ENCODE measurements around the gene ERG28. TPM values are rescaled to one million over a fixed set of nuclear protein-coding genes. Genes with fewer than 3 reads are reported as not detected.

Gene ERG28
- total and polyA plus RNA-seq, 2 of the 13 experiments (the other 11 are each of a cell fraction or from before 2014, with no cell fraction given) = 27.3 to 32.3 TPM

GRCh38 chr14:75702616-75703261, 42.1 kb upstream of the ERG28 start:
- no peaks in the 10 kb centered on the region for H4K20me1 ChIP-seq (ENCODE audit: insufficient read depth, low read length)
- H3K79me2 ChIP-seq (ENCODE audit: insufficient read depth, low read length) = no peaks in the 10 kb centered on the region
- ChIA-PET POLR2A (no interaction called here), CTCF (ENCODE audit: low intra/inter-chr PET ratio, low total read pairs) (no interaction called here)
- no peak overlapping the region for H3K4me3 ChIP-seq (replicated peaks in 1 of 3; ENCODE audit: insufficient read depth in 1 of 3, low read depth in 2 of 3, low read length in 3 of 3)
- intact Hi-C loops (cut with micrococcal nuclease; ENCODE audit: unreplicated experiment) = no loop called here
- ATAC-seq (no peak), DNase-seq (ENCODE audit: low spot score) (no peak), FAIRE-seq (no peak)
- 90% methylated on average over 2 of the region's 3 CpGs for WGBS (ENCODE audit: low lambda C conversion rate)
- no TSS peak for BruUV-seq (replicated peaks)
- in situ Hi-C loops (cut with HindIII; ENCODE audit: extremely low pct_ligation_motif_present, low pct_unique_long_range_greater_than_20kb) = loop anchor here (25.0 kb wide), 1 partner anchor 685 kb away; the partner anchor contains the start of gene ESRRB
- no peak overlapping the region for H3K4me2 ChIP-seq (ENCODE audit: low read depth, low read length)
- H3K9me3 ChIP-seq (ENCODE audit: low read length) = no peaks in the 10 kb centered on the region
- no peak overlapping the region for H2AFZ ChIP-seq (ENCODE audit: low read length)
- TF ChIP-seq YEATS4 (CRISPR knock-in tag; IDR thresholded peaks at IDR 0.05; ENCODE audit: borderline replicate concordance) (no peak), BHLHE40 (IDR thresholded peaks at IDR 0.05; ENCODE audit: low read length) (no peak), MEIS1 (CRISPR knock-in tag; IDR thresholded peaks at IDR 0.05; ENCODE audit: borderline replicate concordance) (no peak), ZNF644 (CRISPR knock-in tag; IDR thresholded peaks at IDR 0.05; ENCODE audit: low read depth) (no peak), SATB2 (CRISPR knock-in tag; IDR thresholded peaks at IDR 0.05) (no peak), ZNF883 (CRISPR knock-in tag; IDR thresholded peaks at IDR 0.05; ENCODE audit: not compliant biosample characterization) (no peak)
- TF ChIP-seq, protein P1, sequence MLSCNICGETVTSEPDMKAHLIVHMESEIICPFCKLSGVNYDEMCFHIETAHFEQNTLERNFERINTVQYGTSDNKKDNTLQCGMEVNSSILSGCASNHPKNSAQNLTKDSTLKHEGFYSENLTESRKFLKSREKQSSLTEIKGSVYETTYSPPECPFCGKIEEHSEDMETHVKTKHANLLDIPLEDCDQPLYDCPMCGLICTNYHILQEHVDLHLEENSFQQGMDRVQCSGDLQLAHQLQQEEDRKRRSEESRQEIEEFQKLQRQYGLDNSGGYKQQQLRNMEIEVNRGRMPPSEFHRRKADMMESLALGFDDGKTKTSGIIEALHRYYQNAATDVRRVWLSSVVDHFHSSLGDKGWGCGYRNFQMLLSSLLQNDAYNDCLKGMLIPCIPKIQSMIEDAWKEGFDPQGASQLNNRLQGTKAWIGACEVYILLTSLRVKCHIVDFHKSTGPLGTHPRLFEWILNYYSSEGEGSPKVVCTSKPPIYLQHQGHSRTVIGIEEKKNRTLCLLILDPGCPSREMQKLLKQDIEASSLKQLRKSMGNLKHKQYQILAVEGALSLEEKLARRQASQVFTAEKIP (CRISPR knock-in tag; IDR thresholded peaks at IDR 0.05; ENCODE audit: borderline replicate concordance) = no peak
- no peak overlapping the region for H3K9ac ChIP-seq (ENCODE audit: insufficient read depth, low read depth, low read length)
- no peaks in the 10 kb centered on the region for H3K27me3 ChIP-seq (ENCODE audit: control insufficient read depth in 1 of 2, insufficient read depth in 2 of 2, low read length in 2 of 2)
- H3K36me3 ChIP-seq (replicated peaks in 1 of 2; ENCODE audit: control insufficient read depth in 1 of 2, insufficient read depth in 2 of 2, low read length in 2 of 2) = peaks cover 7 to 47% of the 10 kb centered on the region in 2 experiments
- no peaks in the 10 kb centered on the region for H3K4me1 ChIP-seq (ENCODE audit: insufficient read depth, low read length)
- no peak overlapping the region for H3K27ac ChIP-seq (ENCODE audit: extremely low read length, insufficient read depth, low read length)

Data from HepG2 (cell line).